Endothelial cell of umbilical vein (primary cell): ENCODE measurements around the gene RNF5. TPM values are rescaled to one million over a fixed set of nuclear protein-coding genes. Genes with fewer than 3 reads are reported as not detected.
A peak's percentile ranks its signal among the peaks of the same experiment; 100 is the strongest.

Experiments
- BruUV-seq: library from RNA; stranded (reverse); fragments of 400-500 nt; replicated peaks from 2 replicates; lab custom pipeline; 2021; lab: Mats Ljungman, UMichigan
- CTCF ChIA-PET: fragments of 300-600, 350-600 bp; sonication (Branson Sonifier 250); formaldehyde crosslinking; loops from one replicate; lab custom pipeline; 2021; ENCODE audit warnings: antibody characterized with exemption, inconsistent platforms; lab: Charles Lee
- POLR2A ChIA-PET: fragments of 300-600, 350-600 bp; sonication (Branson Sonifier 250); formaldehyde crosslinking; loops from one replicate; lab custom pipeline; 2021; ENCODE audit warnings: antibody characterized with exemption, inconsistent platforms; lab: Charles Lee
- DNase-seq: peaks from one replicate; pipeline ENCODE4 v3.0.0-alpha.2; 2011; ENCODE audit warnings: low read depth, low spot score
- FAIRE-seq: peaks from 2 replicates; lab custom pipeline; 2011; peaks lifted over from hg19 to GRCh38; lab: Jason Lieb, UNC
- H2AFZ ChIP-seq: 2 replicates; pipeline ENCODE4 v1.6.0; 2012; ENCODE audit warnings: low read depth, low read length, control low read depth, inconsistent platforms
- H3K27ac ChIP-seq: 2 replicates; pipeline ENCODE4 v1.5.1; 2011; ENCODE audit warnings: low read depth, mild to moderate bottlenecking, control low read depth, low read length, moderate library complexity; ENCODE audit not compliant: insufficient read depth
- H3K27me3 ChIP-seq, 2 experiments: 2 replicates each; pipeline versions ENCODE4 v1.6.0 to v1.6.1; 2011; ENCODE audit warnings: low read length in 2 of 2, mixed read lengths in 1 of 2; ENCODE audit not compliant: control insufficient read depth in 2 of 2, insufficient read depth in 2 of 2
- H3K36me3 ChIP-seq, 2 experiments: 2 replicates in 1 of 2; 3 replicates in 1 of 2; pipeline ENCODE4 v1.5.1; 2011; ENCODE audit warnings: low read length in 2 of 2, mild to moderate bottlenecking in 1 of 2, moderate library complexity in 1 of 2; ENCODE audit not compliant: control insufficient read depth in 2 of 2, insufficient read depth in 2 of 2; ENCODE audit errors: extremely low read depth in 1 of 2
- H3K4me1 ChIP-seq: 3 replicates; pipeline ENCODE4 v1.5.1; 2011; ENCODE audit warnings: mild to moderate bottlenecking, low read length; ENCODE audit not compliant: control insufficient read depth, insufficient read depth; ENCODE audit errors: extremely low read depth
- H3K4me2 ChIP-seq: 2 replicates; pipeline ENCODE4 v1.6.1; 2011; ENCODE audit warnings: low read length, control low read depth, mixed read lengths; ENCODE audit not compliant: insufficient read depth
- H3K4me3 ChIP-seq, 3 experiments: fragments of 200-600 bp in 1 of 3; sonication (generic), shearing (Covaris generic) in 1 of 3; replicated peaks in 1 of 3; 2 replicates each; pipeline ENCODE4 v1.5.1; 2011 to 2016; ENCODE audit warnings: control low read depth in 3 of 3, low read length in 3 of 3, mild to moderate bottlenecking in 2 of 3, inconsistent platforms in 1 of 3, low read depth in 1 of 3, moderate library complexity in 1 of 3; ENCODE audit not compliant: insufficient read depth in 1 of 3
- H3K79me2 ChIP-seq: 2 replicates; pipeline ENCODE4 v1.6.0; 2012; ENCODE audit warnings: low read length, inconsistent platforms; ENCODE audit not compliant: control insufficient read depth, insufficient read depth
- H3K9ac ChIP-seq: replicated peaks from 2 replicates; pipeline ENCODE3; 2011; ENCODE audit warnings: low read length, control low read depth; ENCODE audit not compliant: insufficient read depth; ENCODE audit errors: extremely low read depth
- H3K9me1 ChIP-seq: replicated peaks from 3 replicates; pipeline ENCODE4 v1.6.0; 2011; ENCODE audit warnings: mild to moderate bottlenecking, low read length; ENCODE audit not compliant: control insufficient read depth, insufficient read depth; ENCODE audit errors: extremely low read depth
- H3K9me3 ChIP-seq: replicated peaks from 2 replicates; pipeline ENCODE4 v1.5.1; 2012; ENCODE audit warnings: low read length, inconsistent platforms; ENCODE audit not compliant: control insufficient read depth, insufficient read depth
- H4K20me1 ChIP-seq: replicated peaks from 2 replicates; pipeline ENCODE3; 2011; ENCODE audit warnings: mild to moderate bottlenecking, low read length; ENCODE audit not compliant: control insufficient read depth, insufficient read depth; ENCODE audit errors: extremely low read depth
- CTCF ChIP-seq, 2 donors: IDR thresholded peaks; 1 replicate in 1 of 2; 2 replicates in 1 of 2; pipeline ENCODE4 v1.5.1; 2011; ENCODE audit warnings: low read length in 2 of 2, mild to moderate bottlenecking in 2 of 2, moderate library complexity in 2 of 2, control low read depth in 1 of 2, inconsistent platforms in 1 of 2, low read depth in 1 of 2; ENCODE audit not compliant: insufficient read depth in 1 of 2; ENCODE audit errors: extremely low read depth in 1 of 2
- EZH2 ChIP-seq: IDR thresholded peaks from 2 replicates; pipeline ENCODE4 v1.6.1; 2012; ENCODE audit warnings: borderline replicate concordance, low read depth, mild to moderate bottlenecking, moderate library complexity, low read length, inconsistent platforms; ENCODE audit not compliant: severe bottlenecking
- FOS ChIP-seq: IDR thresholded peaks from 2 replicates; pipeline ENCODE4 v1.6.1; 2011; ENCODE audit warnings: mild to moderate bottlenecking, low read length, moderate library complexity, borderline replicate concordance; ENCODE audit not compliant: insufficient read depth
- GATA2 ChIP-seq: IDR thresholded peaks from 2 replicates; pipeline ENCODE4 v1.7.0; 2011; ENCODE audit warnings: low read depth, mild to moderate bottlenecking, moderate library complexity, mixed read lengths, low read length; ENCODE audit not compliant: insufficient read length, insufficient read depth
- JUN ChIP-seq: IDR thresholded peaks from 2 replicates; pipeline ENCODE4 v1.6.1; 2011; ENCODE audit warnings: borderline replicate concordance, low read depth; ENCODE audit not compliant: insufficient read length, insufficient read depth
- MAX ChIP-seq: IDR thresholded peaks from 2 replicates; pipeline ENCODE4 v1.6.1; 2011; ENCODE audit not compliant: insufficient read depth, insufficient read length
- MYC ChIP-seq: IDR thresholded peaks from one replicate; pipeline ENCODE4 v1.6.1; 2011; ENCODE audit warnings: mild to moderate bottlenecking, low read depth, low read length
- POLR2A ChIP-seq: IDR thresholded peaks from 2 replicates; pipeline ENCODE4 v1.6.1; 2012; ENCODE audit warnings: low read depth, mild to moderate bottlenecking, control low read depth, low read length
- POLR2AphosphoS5 ChIP-seq: IDR thresholded peaks from 2 replicates; pipeline ENCODE4 v1.6.1; 2012; ENCODE audit warnings: low read depth, mild to moderate bottlenecking, control low read depth, low read length, moderate library complexity; ENCODE audit not compliant: insufficient read depth
- dilution Hi-C: fragments of 300-500 bp; cut with MboI; formaldehyde crosslinking; loops from one replicate; pipeline ENCODE4 v1.15.0; 2019; ENCODE audit warnings: low sequenced_read_pairs; ENCODE audit not compliant: extremely low pct_ligation_motif_present
- intact Hi-C: fragments of 100-400 bp; cut with micrococcal nuclease; formaldehyde crosslinking; loops from one replicate; pipeline ENCODE4 v1.10.0; 2022
- polyA plus RNA-seq, 4 experiments: library from polyadenylated mRNA; depleted of rRNA in 3 of 4; stranded (reverse) in 3 of 4; unstranded in 1 of 4; fragments of >200 nt; gene quantifications; 2 replicates each; pipeline versions ENCODE4 v1.2.1 to v1.2.3, GENCODE V29; 2011 to 2012; ENCODE audit warnings: missing spikeins in 1 of 4
- total RNA-seq: library from RNA; stranded (reverse); gene quantifications from 2 replicates; pipeline ENCODE4 v1.2.3, GENCODE V29; 2021

Gene RNF5
- total and polyA plus RNA-seq, 2 donors (not counting 3 experiments of a cell fraction or from before 2014, with no cell fraction given), result 49.2 to 100 TPM

DNA sequence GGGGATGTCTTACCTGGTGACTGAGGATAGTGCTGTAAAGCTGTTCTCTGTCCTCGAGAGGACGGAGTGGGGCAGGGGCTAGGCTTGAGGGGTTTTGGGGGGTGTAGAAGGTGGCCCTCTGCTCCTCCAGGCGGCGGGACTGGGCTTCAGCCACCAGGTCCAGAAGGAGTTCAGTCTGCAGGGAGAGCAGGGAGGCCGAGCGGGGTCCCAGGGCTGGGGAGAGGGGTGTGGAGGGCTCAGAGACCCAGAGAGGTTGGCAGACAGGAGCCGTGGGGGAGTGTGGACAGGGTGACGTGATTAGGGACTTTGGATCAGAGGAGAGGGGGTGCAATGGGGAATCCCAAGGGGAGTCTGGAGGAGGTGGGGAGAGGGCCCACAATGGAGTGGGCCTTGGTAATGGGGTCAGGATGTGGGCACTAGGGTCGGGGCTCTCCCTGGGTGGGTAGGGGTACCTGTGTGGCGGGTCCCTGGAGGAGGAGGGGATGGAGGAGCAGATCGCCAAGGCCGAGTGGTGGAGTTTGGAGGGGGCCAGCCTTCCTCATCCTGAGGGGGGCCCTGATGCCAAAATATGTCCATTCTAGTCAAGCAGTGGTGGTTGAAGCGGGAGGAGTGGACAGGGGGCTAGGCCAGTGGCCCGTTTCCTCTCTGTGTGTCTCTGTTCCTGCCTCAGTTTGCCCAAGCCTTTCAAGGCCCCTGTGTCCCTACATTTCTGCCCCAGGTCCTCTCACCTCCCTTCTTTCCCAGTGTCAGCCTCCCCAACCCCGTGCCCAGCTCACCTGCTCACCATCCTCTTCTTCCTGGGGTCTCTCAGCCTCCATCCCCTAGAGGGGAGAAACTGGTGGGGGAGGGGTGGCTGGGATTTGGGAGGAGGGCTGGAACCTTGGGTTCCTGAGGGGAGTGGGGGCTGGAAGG is 13.7 kb downstream of the RNF5 start:
- intact Hi-C loops, result loop anchor here (10.0 kb wide), 2 partner anchors 147 to 527 kb away; partner anchors contain the start of genes C6orf47, CSNK2B, GPANK1 and LY6G5B
- peaks cover 50% of the 10 kb centered on the region for H3K4me1 ChIP-seq
- H2AFZ ChIP-seq, result no peak overlapping the region
- BruUV-seq, result no TSS peak
- no peaks in the 10 kb centered on the region for H3K9me3 ChIP-seq
- CTCF ChIA-PET, result interaction anchor here (0.7 to 1.3 kb wide), 5 partner anchors 13 to 77 kb away, joined by 3 to 9 read pairs (median 3); partner anchors contain the start of gene FKBPL
- no peaks in the 10 kb centered on the region for H3K9me1 ChIP-seq
- TF ChIP-seq FOS (no peak), GATA2 (no peak), POLR2AphosphoS5 (no peak), MYC (no peak)
- no peaks in the 10 kb centered on the region for H4K20me1 ChIP-seq
- no peak overlapping the region for H3K4me3 ChIP-seq
- no peak for DNase-seq
- peaks cover 23% of the 10 kb centered on the region for H3K79me2 ChIP-seq
- POLR2A ChIA-PET, result no interaction called here
- dilution Hi-C loops, result no loop called here
- no peaks in the 10 kb centered on the region for H3K27me3 ChIP-seq
- H3K36me3 ChIP-seq, result peaks cover 0 to 10% of the 10 kb centered on the region in 2 experiments
- FAIRE-seq, result no peak
- peak overlapping the region; percentile 33 for H3K4me2 ChIP-seq
- no peak overlapping the region for H3K9ac ChIP-seq
- peak overlapping the region; percentile 62 for H3K27ac ChIP-seq

GRCh38 chr6:32192608-32193039 is 14.4 kb downstream of the RNF5 start, which contains the start of gene GPSM3:
Gene GPSM3, minus strand, starts transcription at chr6:32192643. Its CDS starts 130 bp downstream, at chr6:32192513.
- H2AFZ ChIP-seq, result peak within 1 kb of the TSS; percentile 53
- POLR2A ChIA-PET, result no interaction called here
- peaks cover 22% of the 10 kb centered on the region for H3K79me2 ChIP-seq
- CTCF ChIA-PET, result interaction anchor here (0.7 to 1.3 kb wide), 5 partner anchors 13 to 77 kb away, joined by 3 to 9 read pairs (median 3); partner anchors contain the start of gene FKBPL
- intact Hi-C loops, result loop anchor here (10.0 kb wide), 2 partner anchors 148 to 528 kb away; partner anchors contain the start of genes C6orf47, CSNK2B, GPANK1 and LY6G5B
- no peaks in the 10 kb centered on the region for H3K9me3 ChIP-seq
- no peaks in the 10 kb centered on the region for H4K20me1 ChIP-seq
- H3K4me3 ChIP-seq, result peak within 1 kb of the TSS in 2 of 3 experiments; percentile 15 to 17
- H3K9ac ChIP-seq, result peak within 1 kb of the TSS; percentile 64
- no peaks in the 10 kb centered on the region for H3K9me1 ChIP-seq
- TF ChIP-seq FOS, result no peak
- peak; percentile 44 for TF ChIP-seq POLR2AphosphoS5
- no peak for TF ChIP-seq GATA2
- TF ChIP-seq EZH2, result no peak
- TF ChIP-seq MAX, result no peak
- no peak for TF ChIP-seq CTCF (IDR thresholded peaks at IDR 0.05; ENCODE audit: extremely low read depth in 1 of 2, insufficient read depth in 1 of 2, low read depth in 1 of 2, low read length in 2 of 2)
- TF ChIP-seq POLR2A, result peak; percentile 62
- no peak for TF ChIP-seq JUN
- no peak for TF ChIP-seq MYC
- FAIRE-seq (peak; percentile 72), DNase-seq (peak; percentile 57)
- H3K4me2 ChIP-seq, result peak within 1 kb of the TSS; percentile 76
- dilution Hi-C loops, result no loop called here
- peaks cover 0 to 5% of the 10 kb centered on the region in 2 experiments for H3K36me3 ChIP-seq
- H3K27ac ChIP-seq, result peak within 1 kb of the TSS; percentile 78
- H3K4me1 ChIP-seq, result peaks cover 50% of the 10 kb centered on the region
- H3K27me3 ChIP-seq, result no peaks in the 10 kb centered on the region
- BruUV-seq, result no TSS peak
